Activated T-helper 1 cell treated with Interleukin-2 at 50 U/mL for 16 hours (primary cell): ENCODE measurements around the gene STARD8.
"Not testable (repeated sequence)": the region's sequence is repeated elsewhere in the genome, so short reads cannot be mapped to it uniquely, and the experiment has no call there.

Experiments used
- DNase-seq: peaks from one replicate; pipeline ENCODE4 v3.0.0-alpha.2; 2020; ENCODE audit warnings: low read depth

Gene STARD8

DNA sequence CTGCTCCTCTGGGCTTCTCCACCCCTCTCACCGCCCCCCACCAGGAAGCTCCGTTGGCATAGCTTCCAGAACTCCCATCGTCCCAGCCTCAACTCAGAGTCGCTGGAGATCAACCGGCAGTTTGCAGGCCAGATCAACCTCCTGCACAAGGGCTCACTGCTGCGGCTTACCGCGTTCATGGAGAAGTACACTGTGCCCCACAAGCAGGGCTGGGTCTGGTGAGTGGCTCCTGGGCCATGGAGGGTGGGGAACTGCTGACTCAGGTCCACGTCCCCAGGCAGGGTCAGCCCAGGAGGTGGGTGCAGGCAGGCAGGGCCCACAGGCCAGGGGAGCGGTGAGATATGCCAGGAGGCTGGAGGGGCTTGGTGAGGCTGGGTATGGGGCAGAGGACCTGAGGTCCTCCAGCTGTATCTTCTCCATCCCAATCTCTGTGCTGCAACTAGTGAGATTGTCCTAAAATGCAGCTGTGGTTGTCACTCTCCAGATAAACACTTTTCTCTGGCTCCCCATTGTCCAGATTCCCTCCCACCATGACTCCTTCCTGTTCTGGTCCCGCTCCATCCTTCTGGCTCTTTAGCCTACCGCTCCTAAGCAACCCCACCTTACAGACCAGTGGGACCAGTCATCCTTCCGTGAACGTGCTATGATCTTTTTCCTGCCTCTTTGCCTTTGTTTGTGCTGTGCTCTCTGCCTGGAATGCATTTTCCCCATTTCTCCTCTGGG lies 71.9 kb downstream of the STARD8 start:
- no peak for DNase-seq

DNA sequence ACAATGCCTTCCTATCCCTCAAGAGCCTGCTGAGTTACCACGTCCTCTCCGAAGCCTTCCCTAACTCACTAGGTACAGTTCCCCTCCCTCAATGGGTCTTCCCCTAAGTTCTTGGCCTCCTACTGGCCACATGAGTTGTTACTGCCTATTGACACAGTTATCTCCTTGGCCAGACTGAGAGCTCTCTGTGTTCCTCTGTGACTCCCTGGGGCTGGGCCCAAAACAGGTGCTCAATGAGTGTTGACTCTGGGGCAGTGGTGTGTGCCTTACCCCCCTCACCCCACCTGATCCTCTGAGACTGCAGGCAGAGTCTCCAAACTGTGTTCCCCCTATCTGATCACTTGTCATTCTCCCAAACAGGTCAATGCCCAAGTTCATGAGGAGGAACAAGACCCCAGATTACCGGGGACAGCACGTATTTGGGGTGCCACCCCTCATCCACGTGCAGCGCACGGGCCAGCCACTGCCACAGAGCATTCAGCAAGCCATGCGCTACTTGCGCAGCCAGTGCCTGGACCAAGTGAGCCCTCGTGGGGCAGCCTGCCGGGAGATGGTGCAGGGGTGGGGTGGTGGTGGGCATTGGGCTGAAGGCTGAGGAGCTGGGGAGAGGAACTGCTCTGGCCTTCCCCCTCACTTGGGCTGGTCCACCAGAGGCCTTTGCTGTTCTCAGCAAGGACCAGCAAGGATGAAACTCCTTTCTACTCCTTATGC lies 72.6 kb downstream of the STARD8 start:
- DNase-seq = no peak

DNA sequence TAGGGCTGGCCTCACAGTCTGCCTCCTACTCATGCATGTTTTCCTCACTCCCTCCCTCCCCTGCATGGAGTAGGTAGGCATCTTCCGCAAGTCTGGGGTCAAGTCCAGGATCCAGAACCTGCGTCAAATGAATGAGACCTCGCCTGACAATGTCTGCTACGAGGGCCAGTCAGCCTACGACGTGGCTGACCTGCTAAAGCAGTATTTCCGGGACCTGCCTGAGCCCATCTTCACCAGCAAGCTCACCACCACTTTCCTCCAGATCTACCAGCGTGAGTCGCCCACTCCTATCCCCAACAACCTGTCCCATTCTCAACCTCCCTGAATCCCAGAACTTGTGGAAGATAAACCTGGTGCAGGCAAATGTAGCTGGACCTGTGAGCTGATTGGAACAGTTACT lies 73.4 kb downstream of the STARD8 start:
- DNase-seq = no peak

DNA sequence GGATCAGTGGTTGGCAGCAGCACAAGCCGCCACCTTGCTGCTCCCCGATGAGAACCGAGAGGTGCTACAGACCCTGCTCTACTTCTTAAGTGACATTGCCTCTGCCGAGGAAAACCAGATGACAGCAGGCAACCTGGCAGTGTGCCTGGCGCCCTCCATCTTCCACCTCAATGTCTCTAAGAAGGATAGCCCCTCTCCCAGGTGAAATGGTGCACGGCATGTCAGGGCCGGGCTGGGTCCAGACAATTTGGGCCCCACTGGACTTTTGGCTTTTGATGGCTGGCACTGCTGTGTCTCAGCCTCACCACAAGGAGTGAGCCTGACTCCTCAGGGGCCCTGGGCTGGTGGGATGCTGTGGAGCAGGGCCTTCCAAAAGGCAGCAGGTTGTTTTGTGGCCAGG lies 74.1 kb downstream of the STARD8 start:
- no peak for DNase-seq

DNA sequence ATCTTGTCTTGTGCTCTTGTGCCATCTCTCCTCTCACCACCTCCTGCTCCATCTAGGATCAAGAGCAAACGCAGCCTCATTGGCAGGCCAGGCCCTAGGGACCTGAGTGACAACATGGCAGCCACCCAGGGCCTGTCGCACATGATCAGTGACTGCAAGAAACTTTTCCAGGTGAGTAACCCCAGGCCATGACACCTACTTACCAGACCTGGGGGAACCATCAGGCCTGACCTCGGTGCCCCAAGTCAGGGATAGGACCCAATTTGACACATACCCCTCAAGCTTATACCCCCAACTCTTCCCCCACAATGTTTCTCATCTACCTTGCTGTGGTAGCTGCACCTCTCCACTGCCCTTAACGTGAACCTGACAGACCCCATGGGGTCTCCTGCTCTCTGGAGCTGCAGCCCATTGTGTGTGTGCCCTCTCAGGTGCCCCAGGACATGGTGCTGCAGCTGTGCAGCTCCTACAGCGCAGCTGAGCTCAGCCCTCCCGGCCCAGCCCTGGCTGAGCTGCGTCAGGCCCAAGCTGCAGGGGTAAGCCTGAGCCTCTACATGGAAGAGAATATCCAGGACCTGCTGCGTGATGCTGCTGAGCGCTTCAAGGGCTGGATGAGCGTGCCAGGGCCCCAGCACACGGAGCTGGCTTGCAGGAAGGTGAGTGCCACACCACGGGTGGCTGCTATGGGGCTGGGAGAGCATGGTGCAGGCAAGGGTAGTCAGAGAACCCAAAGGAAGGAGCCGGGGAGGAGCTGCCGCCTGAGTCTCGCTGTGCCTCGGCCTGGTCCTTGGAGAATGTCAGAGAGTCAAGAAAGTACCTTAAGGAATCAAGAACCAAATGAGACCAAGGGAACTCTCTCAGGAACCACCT lies 74.8 kb downstream of the STARD8 start:
- no peak for DNase-seq

DNA sequence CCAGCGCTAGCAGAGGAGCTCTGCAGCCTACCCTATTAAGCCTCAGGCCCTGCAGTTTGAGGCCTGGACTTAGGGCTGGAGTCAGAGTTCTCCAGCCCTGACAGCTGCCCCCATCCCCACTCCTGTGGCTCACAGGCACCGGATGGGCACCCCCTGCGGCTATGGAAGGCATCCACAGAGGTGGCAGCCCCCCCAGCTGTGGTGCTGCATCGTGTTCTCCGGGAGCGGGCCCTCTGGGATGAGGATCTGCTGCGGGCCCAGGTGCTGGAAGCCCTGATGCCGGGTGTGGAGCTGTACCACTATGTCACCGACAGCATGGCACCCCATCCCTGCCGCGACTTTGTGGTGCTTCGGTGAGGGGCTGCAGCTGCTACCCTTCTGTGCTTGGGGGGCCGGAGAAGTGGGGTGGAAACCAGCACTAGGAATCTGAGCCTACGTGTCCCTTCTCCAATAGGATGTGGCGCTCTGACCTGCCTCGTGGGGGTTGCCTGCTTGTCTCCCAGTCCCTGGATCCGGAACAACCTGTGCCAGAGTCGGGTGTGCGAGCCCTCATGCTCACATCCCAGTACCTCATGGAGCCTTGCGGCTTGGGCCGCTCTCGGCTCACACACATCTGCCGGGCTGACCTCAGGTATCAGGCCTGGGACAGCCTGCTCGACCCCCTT lies 76.2 kb downstream of the STARD8 start:
- DNase-seq = no peak

DNA sequence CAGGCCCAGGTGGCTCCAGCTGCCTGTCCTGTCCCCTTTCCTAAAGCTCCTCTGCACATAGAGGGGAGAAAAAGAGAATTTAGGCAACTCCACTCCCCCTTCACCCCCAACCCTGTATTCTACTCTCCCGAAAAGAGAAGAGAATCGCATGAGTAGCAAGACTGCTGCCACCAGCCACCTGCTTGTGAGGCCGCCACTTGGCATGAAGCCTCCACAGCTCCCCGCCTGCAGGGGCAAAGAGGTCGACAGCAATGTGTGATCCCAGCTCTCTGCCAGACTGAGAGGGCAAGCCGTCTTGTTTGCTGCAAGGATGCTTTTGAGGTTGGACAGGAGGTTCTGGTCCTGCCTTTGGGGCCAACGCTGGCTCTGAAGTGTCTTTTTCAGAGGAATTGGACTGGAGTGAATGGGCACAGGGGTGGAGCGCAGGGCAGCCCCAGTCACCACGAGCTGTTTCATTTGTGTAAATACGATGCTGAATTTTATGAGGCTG lies 77.1 kb downstream of the STARD8 start:
- DNase-seq = no peak

DNA sequence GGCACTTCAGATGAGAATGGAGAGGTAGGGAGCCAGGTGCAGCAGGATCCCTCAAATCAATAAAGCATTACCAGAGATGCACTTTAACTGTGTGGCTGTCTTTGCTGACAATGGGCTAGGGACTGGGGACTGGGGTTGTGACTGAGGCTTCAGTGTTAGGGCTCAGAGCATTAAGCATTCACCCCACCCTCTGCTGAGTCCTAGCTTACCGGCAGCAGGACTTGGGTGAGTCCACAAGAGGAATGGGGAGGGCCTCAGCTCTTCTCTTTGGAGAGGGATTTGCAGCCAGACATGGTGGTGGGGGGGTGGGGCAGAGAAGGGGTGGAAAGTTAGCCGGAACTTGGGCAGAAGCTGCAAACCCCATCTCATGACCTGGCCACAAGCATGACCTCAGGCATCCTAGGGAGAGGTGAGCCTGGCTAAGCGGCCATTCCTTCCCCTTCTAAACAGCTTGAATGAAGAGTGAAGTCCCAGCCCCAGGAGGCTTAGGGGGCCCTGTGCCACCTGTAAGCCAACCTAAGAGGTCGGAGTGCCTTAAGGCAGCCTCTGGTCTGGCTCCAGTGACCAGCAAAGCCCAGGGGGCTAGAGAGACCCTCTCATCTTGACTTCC lies 78.4 kb downstream of the STARD8 start:
- DNase-seq = no peak

DNA sequence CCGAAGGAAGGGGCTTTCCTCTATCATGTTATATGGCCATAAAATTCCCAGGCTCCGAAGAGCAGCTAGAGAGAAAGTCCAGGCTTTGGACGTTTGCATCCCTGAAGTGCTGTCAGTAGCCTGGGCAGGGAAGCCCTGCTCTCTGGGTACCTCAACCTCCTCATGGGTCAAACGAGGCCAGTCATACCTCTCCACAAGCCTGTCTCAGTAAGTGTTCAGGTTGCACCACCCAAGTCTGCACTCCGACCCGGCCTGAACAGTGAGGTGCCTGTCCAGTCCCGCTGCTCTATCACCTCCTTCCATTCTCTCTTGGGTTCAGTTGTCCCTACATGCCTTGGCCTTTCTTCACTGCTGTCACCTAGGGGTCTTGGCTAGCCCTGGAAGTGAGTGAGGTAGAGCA lies 78.9 kb downstream of the STARD8 start:
- no peak for DNase-seq

DNA sequence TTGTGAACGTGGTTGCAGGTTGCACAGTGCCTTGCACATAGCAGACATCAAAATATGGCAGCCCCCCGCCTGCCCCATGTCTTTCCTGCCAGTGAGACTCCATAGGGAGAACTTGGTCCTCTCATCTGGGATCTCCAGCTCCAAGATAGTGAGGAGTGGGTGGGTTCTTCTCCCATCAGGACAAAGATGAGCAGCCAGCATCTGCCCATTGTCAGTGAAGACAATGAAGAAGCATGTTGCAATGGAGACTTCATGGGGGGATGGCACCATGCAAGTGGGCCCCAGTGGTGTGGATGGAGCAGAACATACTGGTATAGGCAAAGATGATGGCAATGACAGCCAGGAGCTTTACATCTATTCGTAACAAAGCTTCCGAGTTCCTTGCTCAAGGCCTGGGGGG lies 80.2 kb downstream of the STARD8 start:
- DNase-seq = no peak

DNA sequence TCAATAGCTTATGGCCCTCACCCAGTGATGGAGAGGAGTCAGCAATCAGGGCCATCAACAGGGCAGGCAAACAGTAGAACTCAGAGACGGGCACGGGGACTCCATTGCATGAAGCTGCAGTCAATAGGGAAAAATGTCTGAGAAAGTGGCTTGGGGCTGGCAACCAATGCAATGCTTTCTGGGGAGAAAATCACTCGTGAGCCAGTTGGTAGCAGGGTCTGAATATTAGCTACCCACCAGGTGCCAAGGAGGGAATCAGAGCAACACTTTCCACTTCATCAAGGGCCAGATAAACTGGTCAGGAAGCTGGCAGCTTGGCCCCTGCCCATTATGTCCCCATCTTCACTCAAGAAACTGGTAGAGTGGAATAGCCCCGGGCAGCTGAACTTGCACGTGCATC lies 80.7 kb downstream of the STARD8 start:
- DNase-seq = no peak

DNA sequence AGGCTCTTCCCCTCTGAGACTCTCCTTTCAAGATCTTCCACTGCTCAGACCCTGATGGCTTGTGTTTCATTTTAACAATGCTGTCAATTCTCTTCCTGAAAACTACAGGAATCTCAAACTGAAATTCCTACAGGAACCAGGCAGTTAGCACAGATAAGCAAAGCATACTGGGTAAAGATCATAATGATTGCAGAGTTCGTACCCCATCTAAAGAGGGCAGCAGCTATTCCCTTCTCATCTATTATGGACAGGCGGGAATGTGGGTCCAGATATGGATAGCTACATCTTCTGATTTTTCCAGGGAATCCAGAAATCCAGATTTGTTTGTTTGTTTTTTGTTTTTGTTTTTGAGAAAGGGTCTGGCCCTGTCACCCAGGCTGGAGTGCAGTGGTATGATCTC lies 83.8 kb downstream of the STARD8 start:
- DNase-seq = no peak

DNA sequence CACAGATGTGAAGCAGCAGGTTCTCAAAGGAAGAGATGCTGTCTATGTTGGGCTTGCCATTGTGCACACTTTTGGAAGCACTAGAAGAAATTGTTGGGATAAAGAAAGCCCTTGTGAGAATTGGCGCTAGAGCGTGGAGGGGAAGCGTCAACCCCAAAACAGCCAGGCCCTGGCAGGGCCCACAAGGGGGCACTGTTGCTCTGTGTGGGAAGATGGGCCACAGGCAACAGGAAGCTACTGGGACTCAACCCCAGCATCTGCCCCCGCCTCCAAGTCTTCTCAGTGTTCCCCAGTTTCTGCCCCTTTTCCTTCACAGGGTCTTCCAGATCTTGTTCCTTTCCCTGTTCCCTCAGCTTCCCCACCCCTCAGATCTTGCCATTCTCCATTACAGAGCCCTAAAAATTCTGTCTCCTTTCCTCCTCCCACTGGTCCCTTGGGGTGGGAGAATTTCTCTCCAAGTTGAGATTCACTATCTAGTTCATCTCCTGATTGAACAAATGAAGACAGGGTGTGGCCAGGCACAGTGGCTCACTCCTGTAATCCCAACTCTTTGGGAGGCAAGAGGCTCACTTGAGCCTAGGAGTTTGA lies 85.5 kb downstream of the STARD8 start:
- peak; percentile 44 for DNase-seq

DNA sequence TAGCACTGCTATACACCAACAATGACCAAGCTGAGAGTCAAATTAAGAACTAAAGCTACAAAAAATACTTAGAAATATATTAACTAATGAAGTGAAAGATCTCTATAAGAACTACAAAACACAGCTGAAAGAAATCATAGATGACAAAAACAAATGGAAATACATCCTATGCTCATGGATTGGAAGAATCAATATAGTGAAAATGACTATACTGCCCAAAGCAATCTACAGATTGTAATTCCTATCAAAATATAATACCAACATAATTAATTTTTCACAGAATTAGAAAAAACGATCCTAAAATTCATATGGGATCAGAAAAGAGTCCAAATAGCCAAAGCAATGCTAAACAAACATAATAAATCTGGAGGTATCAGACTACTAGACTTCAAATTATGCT lies 87.8 kb downstream of the STARD8 start:
- no peak for DNase-seq

DNA sequence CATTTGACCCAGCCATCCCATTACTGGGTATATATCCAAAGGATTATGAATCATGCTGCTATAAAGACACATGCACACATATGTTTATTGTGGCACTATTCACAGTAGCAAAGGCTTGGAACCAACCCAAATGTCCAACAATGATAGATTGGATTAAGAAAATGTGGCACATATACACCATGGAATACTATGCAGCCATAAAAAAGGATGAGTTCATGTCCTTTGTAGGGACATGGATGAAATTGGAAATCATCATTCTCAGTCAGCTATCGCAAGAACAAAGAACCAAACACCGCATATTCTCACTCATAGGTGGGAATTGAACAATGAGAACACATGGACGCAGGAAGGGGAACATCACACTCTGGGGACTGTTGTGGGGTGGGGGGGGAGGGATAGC lies 94.4 kb downstream of the STARD8 start:
- DNase-seq = not testable (repeated sequence)

DNA sequence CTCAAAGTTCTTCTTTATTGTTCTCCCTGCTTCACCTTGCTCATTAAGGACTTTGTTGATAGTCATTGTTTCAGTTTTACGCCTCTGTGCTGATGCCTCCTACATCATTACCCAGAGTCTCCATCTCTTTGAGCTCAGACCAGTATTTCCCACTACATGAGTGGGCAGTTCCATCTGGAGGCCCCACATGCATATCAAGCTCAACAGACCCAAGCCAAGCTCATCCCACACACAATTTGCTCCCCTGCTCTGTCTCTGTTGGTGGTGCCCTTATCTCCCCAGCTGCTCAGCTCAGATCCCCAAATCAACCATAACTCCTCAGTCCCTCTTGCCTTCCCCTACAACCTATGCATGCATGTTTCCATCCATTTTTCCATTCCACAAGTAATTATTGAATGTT lies 96.3 kb downstream of the STARD8 start:
- DNase-seq = no peak

DNA sequence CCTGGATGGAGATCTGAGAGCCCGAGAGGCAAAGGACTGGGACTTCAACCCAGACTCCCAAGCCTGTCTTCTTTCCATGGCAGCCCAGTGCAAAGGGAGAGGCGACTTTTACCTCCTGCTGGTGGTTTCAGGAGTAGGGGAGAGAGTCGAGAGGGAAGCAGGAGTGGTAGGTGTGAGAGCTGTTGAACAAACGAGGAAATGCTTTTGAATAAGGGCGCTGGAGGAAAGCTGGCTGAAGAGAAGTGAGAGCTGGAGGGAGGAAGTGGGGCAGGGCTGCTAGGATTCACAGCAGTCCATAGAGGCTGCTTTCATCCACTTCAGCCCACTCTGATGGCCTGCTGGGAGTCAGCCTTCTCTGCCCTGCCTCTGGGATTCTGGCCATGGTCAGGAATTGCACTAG lies 99.5 kb downstream of the STARD8 start:
- DNase-seq = no peak

DNA sequence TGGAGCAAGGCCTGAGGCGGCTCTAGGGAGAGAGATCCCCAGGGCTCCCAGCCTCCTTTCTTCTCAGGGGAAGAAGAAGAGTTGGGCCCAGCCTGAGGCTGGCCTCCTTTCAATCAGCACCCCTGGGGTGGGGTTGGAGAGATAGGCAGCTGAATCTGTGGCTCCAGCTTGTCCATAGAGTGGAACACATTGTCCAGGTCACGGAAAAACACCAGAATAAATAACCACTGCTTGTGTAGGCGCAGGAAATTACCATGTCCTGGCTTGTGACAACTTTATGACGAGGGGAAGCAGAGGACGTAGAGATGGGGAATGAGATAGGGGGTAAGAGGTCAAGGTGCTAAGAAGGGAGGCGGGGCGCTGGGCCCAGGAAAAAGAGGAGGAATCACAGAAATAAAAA lies 100.6 kb downstream of the STARD8 start:
- DNase-seq = no peak

DNA sequence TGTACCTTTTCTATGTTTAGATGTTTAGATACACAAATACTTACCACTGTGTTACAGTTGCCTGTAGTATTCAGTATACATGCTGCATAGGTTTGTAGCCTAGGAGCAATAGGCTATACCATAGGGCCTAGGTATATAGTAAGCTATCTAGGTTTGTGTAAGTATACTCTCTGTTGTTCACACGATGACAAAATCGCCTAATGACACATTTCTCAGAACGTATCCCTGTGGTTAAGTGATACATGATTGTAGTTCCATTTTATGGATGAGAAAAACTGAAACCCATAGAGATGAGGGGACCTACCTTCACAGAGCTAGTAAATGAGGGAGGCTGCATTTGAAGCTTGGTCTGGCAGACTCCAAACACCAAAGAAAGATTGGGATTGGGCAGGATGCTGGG lies 102.0 kb downstream of the STARD8 start:
- DNase-seq = no peak

DNA sequence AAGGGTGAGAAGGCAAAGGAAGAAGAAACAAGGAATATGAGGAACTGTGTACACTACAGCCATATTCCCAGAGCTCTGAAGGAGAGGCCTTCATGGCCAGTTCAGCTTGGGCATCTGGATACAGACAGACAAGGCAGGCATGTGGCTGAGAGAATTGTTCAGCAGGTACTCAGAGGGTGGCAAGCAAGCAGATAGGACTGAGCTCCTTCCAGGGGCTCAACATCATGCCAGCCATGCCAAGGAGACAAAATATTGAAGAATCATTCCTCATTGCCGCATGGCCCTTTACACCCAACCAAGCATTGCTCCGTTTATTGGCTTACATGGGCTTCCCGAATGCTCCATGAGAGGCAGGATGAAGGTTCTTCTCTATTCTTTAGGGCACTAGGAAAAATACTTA lies 102.8 kb downstream of the STARD8 start:
- no peak for DNase-seq

DNA sequence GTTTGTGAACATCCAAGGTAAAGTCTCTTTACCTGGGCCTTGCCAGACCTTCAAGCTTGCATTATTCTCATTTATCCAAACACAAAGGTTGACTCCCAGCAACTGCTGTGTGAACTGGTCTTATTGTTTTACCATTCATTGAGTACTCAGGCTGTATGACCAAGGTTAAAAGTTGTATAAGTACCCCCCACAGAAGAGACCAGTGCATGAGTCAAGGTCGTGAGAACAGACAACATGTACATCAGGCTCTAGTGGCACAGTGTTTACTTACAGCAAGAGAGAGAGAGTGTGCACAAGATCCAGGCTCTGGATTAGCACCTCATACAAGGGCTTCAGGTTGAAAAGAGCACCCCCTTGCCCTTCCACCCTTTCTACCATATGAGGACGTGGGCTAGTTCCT lies 103.9 kb downstream of the STARD8 start:
- DNase-seq = no peak
